OCI-LY7 (cell line): ENCODE results near the gene MGAT5B.

ENCODE experiments used
- CTCF ChIP-seq: fragments of 200-600 bp; sonication (generic); conservative IDR thresholded peaks from 2 replicates; pipeline ENCODE4 v1.5.1; 2014; ENCODE audit warnings: mild to moderate bottlenecking, antibody characterized with exemption, low read length, moderate library complexity, mixed read lengths
- EZH2phosphoT487 ChIP-seq: fragments of 200-600 bp; sonication (generic); IDR thresholded peaks from 2 replicates; pipeline ENCODE4 v1.6.1; 2018; ENCODE audit warnings: low read depth, borderline replicate concordance, mild to moderate bottlenecking, mixed run types, antibody characterized with exemption, low read length, moderate library complexity, mixed read lengths

DNA sequence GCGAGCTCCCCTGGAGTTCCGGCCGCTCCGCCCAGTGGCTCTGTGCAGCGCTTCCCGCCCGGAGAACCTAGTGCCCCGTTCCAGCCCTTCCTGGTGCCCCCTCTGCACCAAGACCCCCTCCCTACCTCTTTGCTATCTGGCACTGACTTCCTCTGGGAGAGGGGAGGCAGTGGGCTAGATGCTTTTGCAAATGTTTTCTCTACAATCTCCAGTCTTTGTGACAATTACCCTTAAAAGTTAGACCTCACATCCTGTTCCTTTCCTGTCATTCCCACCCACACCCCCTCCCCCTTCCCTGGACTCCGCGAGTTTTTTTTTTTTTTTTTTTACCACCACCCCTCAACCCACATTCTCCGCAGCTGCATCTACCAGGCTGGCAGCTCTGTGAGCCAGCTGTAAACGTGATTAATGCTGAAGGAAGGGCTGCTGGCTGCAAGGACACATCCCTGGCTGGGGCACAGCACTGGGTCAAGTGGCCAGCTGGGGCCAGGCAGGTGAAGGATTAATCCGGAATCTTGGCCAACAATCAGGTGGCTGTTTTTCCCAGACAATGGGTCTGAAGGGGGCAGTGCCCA, 101.5 kb downstream of the MGAT5B start:
- TF ChIP-seq CTCF (no peak; the same call in 1 of the 2 replicates), EZH2phosphoT487 (no peak)
